Endothelial cell of umbilical vein (primary cell): Measurements from ENCODE around the gene TOP2A. TPM values are rescaled to one million over a fixed set of nuclear protein-coding genes. Genes with fewer than 3 reads are reported as not detected.

ENCODE experiments used
- BruUV-seq: library from RNA; stranded (reverse); fragments of 400-500 nt; replicated peaks from 2 replicates; lab custom pipeline; 2021; lab: Mats Ljungman, UMichigan
- CTCF ChIA-PET: fragments of 300-600, 350-600 bp; sonication (Branson Sonifier 250); formaldehyde crosslinking; loops from one replicate; lab custom pipeline; 2021; ENCODE audit warnings: antibody characterized with exemption, inconsistent platforms; lab: Charles Lee
- POLR2A ChIA-PET: fragments of 300-600, 350-600 bp; sonication (Branson Sonifier 250); formaldehyde crosslinking; loops from one replicate; lab custom pipeline; 2021; ENCODE audit warnings: antibody characterized with exemption, inconsistent platforms; lab: Charles Lee
- DNase-seq: peaks from one replicate; pipeline ENCODE4 v3.0.0-alpha.2; 2011; ENCODE audit warnings: low read depth, low spot score
- FAIRE-seq: peaks from 2 replicates; lab custom pipeline; 2011; peaks lifted over from hg19 to GRCh38; lab: Jason Lieb, UNC
- H2AFZ ChIP-seq: 2 replicates; pipeline ENCODE4 v1.6.0; 2012; ENCODE audit warnings: low read depth, low read length, control low read depth, inconsistent platforms
- H3K27ac ChIP-seq: 2 replicates; pipeline ENCODE4 v1.5.1; 2011; ENCODE audit warnings: low read depth, mild to moderate bottlenecking, control low read depth, low read length, moderate library complexity; ENCODE audit not compliant: insufficient read depth
- H3K27me3 ChIP-seq, 2 experiments: 2 replicates each; pipeline versions ENCODE4 v1.6.0 to v1.6.1; 2011; ENCODE audit warnings: low read length in 2 of 2, mixed read lengths in 1 of 2; ENCODE audit not compliant: control insufficient read depth in 2 of 2, insufficient read depth in 2 of 2
- H3K36me3 ChIP-seq, 2 experiments: 2 replicates in 1 of 2; 3 replicates in 1 of 2; pipeline ENCODE4 v1.5.1; 2011; ENCODE audit warnings: low read length in 2 of 2, mild to moderate bottlenecking in 1 of 2, moderate library complexity in 1 of 2; ENCODE audit not compliant: control insufficient read depth in 2 of 2, insufficient read depth in 2 of 2; ENCODE audit errors: extremely low read depth in 1 of 2
- H3K4me1 ChIP-seq: 3 replicates; pipeline ENCODE4 v1.5.1; 2011; ENCODE audit warnings: mild to moderate bottlenecking, low read length; ENCODE audit not compliant: control insufficient read depth, insufficient read depth; ENCODE audit errors: extremely low read depth
- H3K4me2 ChIP-seq: 2 replicates; pipeline ENCODE4 v1.6.1; 2011; ENCODE audit warnings: low read length, control low read depth, mixed read lengths; ENCODE audit not compliant: insufficient read depth
- H3K4me3 ChIP-seq, 3 experiments: fragments of 200-600 bp in 1 of 3; sonication (generic), shearing (Covaris generic) in 1 of 3; replicated peaks in 1 of 3; 2 replicates each; pipeline ENCODE4 v1.5.1; 2011 to 2016; ENCODE audit warnings: control low read depth in 3 of 3, low read length in 3 of 3, mild to moderate bottlenecking in 2 of 3, inconsistent platforms in 1 of 3, low read depth in 1 of 3, moderate library complexity in 1 of 3; ENCODE audit not compliant: insufficient read depth in 1 of 3
- H3K79me2 ChIP-seq: 2 replicates; pipeline ENCODE4 v1.6.0; 2012; ENCODE audit warnings: low read length, inconsistent platforms; ENCODE audit not compliant: control insufficient read depth, insufficient read depth
- H3K9ac ChIP-seq: replicated peaks from 2 replicates; pipeline ENCODE3; 2011; ENCODE audit warnings: low read length, control low read depth; ENCODE audit not compliant: insufficient read depth; ENCODE audit errors: extremely low read depth
- H3K9me1 ChIP-seq: replicated peaks from 3 replicates; pipeline ENCODE4 v1.6.0; 2011; ENCODE audit warnings: mild to moderate bottlenecking, low read length; ENCODE audit not compliant: control insufficient read depth, insufficient read depth; ENCODE audit errors: extremely low read depth
- H3K9me3 ChIP-seq: replicated peaks from 2 replicates; pipeline ENCODE4 v1.5.1; 2012; ENCODE audit warnings: low read length, inconsistent platforms; ENCODE audit not compliant: control insufficient read depth, insufficient read depth
- H4K20me1 ChIP-seq: replicated peaks from 2 replicates; pipeline ENCODE3; 2011; ENCODE audit warnings: mild to moderate bottlenecking, low read length; ENCODE audit not compliant: control insufficient read depth, insufficient read depth; ENCODE audit errors: extremely low read depth
- FOS ChIP-seq: IDR thresholded peaks from 2 replicates; pipeline ENCODE4 v1.6.1; 2011; ENCODE audit warnings: mild to moderate bottlenecking, low read length, moderate library complexity, borderline replicate concordance; ENCODE audit not compliant: insufficient read depth
- GATA2 ChIP-seq: IDR thresholded peaks from 2 replicates; pipeline ENCODE4 v1.7.0; 2011; ENCODE audit warnings: low read depth, mild to moderate bottlenecking, moderate library complexity, mixed read lengths, low read length; ENCODE audit not compliant: insufficient read length, insufficient read depth
- JUN ChIP-seq: IDR thresholded peaks from 2 replicates; pipeline ENCODE4 v1.6.1; 2011; ENCODE audit warnings: borderline replicate concordance, low read depth; ENCODE audit not compliant: insufficient read length, insufficient read depth
- MAX ChIP-seq: IDR thresholded peaks from 2 replicates; pipeline ENCODE4 v1.6.1; 2011; ENCODE audit not compliant: insufficient read depth, insufficient read length
- MYC ChIP-seq: IDR thresholded peaks from one replicate; pipeline ENCODE4 v1.6.1; 2011; ENCODE audit warnings: mild to moderate bottlenecking, low read depth, low read length
- POLR2AphosphoS5 ChIP-seq: IDR thresholded peaks from 2 replicates; pipeline ENCODE4 v1.6.1; 2012; ENCODE audit warnings: low read depth, mild to moderate bottlenecking, control low read depth, low read length, moderate library complexity; ENCODE audit not compliant: insufficient read depth
- dilution Hi-C: fragments of 300-500 bp; cut with MboI; formaldehyde crosslinking; loops from one replicate; pipeline ENCODE4 v1.15.0; 2019; ENCODE audit warnings: low sequenced_read_pairs; ENCODE audit not compliant: extremely low pct_ligation_motif_present
- intact Hi-C: fragments of 100-400 bp; cut with micrococcal nuclease; formaldehyde crosslinking; loops from one replicate; pipeline ENCODE4 v1.10.0; 2022
- polyA plus RNA-seq, 4 experiments: library from polyadenylated mRNA; depleted of rRNA in 3 of 4; stranded (reverse) in 3 of 4; unstranded in 1 of 4; fragments of >200 nt; gene quantifications; 2 replicates each; pipeline versions ENCODE4 v1.2.1 to v1.2.3, GENCODE V29; 2011 to 2012; ENCODE audit warnings: missing spikeins in 1 of 4
- total RNA-seq: library from RNA; stranded (reverse); gene quantifications from 2 replicates; pipeline ENCODE4 v1.2.3, GENCODE V29; 2021

Gene TOP2A
- total and polyA plus RNA-seq, 2 donors (not counting 3 experiments of a cell fraction or from before 2014, with no cell fraction given), result 31.3 to 160 TPM

- TF ChIP-seq MAX, result no peak
- no peak for TF ChIP-seq JUN
- TF ChIP-seq POLR2AphosphoS5, result no peak
- TF ChIP-seq MYC, result no peak
- no peak for TF ChIP-seq GATA2
- Histone ChIP-seq H3K9me1 (no peaks in the 10 kb centered on the region), H3K4me1 (no peaks in the 10 kb centered on the region), H3K9me3 (no peaks in the 10 kb centered on the region), H3K4me3 (no peak overlapping the region), H4K20me1 (no peaks in the 10 kb centered on the region), H3K4me2 (no peak overlapping the region), H3K27ac (no peak overlapping the region), H3K79me2 (no peaks in the 10 kb centered on the region), H3K27me3 (no peaks in the 10 kb centered on the region), H2AFZ (no peak overlapping the region), H3K36me3 (no peaks in the 10 kb centered on the region), H3K9ac (no peak overlapping the region)
- BruUV-seq, result no TSS peak
- ChIA-PET CTCF (interaction anchor here (1.3 to 2.0 kb wide), 3 partner anchors 33 to 178 kb away, joined by 3 to 13 read pairs (median 3); no protein-coding TSS in a partner anchor), POLR2A (interaction anchor here (0.7 kb wide), 2 partner anchors 10 to 200 kb away, joined by 3 read pairs; no protein-coding TSS in a partner anchor)
- FAIRE-seq (no peak), DNase-seq (no peak)
- intact Hi-C loops (no loop called here), dilution Hi-C loops (no loop called here)
Observed at GRCh38 chr17:40382251-40382650, 35.4 kb downstream of the TOP2A start.

GRCh38 chr17:40378966-40379365 lies 38.7 kb downstream of the TOP2A start:
- DNase-seq, result no peak

More at GRCh38 chr17:40378966-40379365, 38.7 kb downstream of the TOP2A start:
- no peaks in the 10 kb centered on the region for H3K4me1 ChIP-seq
- no peaks in the 10 kb centered on the region for H3K9me1 ChIP-seq
- no peak overlapping the region for H2AFZ ChIP-seq
- no peak overlapping the region for H3K27ac ChIP-seq
- POLR2A ChIA-PET, result no interaction called here
- no peaks in the 10 kb centered on the region for H3K27me3 ChIP-seq
- H4K20me1 ChIP-seq, result no peaks in the 10 kb centered on the region
- no peak for FAIRE-seq
- H3K79me2 ChIP-seq, result no peaks in the 10 kb centered on the region
- H3K36me3 ChIP-seq, result no peaks in the 10 kb centered on the region
- dilution Hi-C loops, result no loop called here
- CTCF ChIA-PET, result no interaction called here
- no peaks in the 10 kb centered on the region for H3K9me3 ChIP-seq
- intact Hi-C loops, result no loop called here
- H3K9ac ChIP-seq, result no peak overlapping the region
- H3K4me2 ChIP-seq, result no peak overlapping the region
- H3K4me3 ChIP-seq, result no peak overlapping the region
- TF ChIP-seq JUN (no peak), FOS (no peak)
- BruUV-seq, result no TSS peak
